Measurements from ENCODE around the gene DLL4.
"Not testable (repeated sequence)": the region's sequence is repeated elsewhere in the genome, so short reads cannot be mapped to it uniquely, and the experiment has no call there.

DLL4 gene

GRCh38 chr15:40960925-40961324 lies 31.8 kb downstream of the DLL4 start:
- H3K79me1 ChIP-seq (ENCODE audit: low read length) = no peaks in the 10 kb centered on the region
- H3K4ac ChIP-seq (ENCODE audit: low read depth, low read length) = no peak overlapping the region
- no peak overlapping the region for H3K56ac ChIP-seq (ENCODE audit: low read length)
- no peak overlapping the region for H4K8ac ChIP-seq (ENCODE audit: low read depth, low read length)
- no peak overlapping the region for H3K27ac ChIP-seq (ENCODE audit: low read depth, low read length)
- no peak overlapping the region for H4K5ac ChIP-seq (ENCODE audit: low read length)
- no peaks in the 10 kb centered on the region for H3K4me1 ChIP-seq (ENCODE audit: control insufficient read depth, low read depth, low read length)
- H2BK15ac ChIP-seq (replicated peaks; ENCODE audit: low read depth) = no peak overlapping the region
- no peak overlapping the region for H3K18ac ChIP-seq (ENCODE audit: low read length)
- H3K4me2 ChIP-seq (ENCODE audit: low read length) = no peak overlapping the region
- no peaks in the 10 kb centered on the region for H3K27me3 ChIP-seq (ENCODE audit: insufficient read depth, low read length, poor library complexity)
- no peak overlapping the region for H2BK5ac ChIP-seq (ENCODE audit: low read length)
- H3K23ac ChIP-seq (ENCODE audit: low read length) = no peak overlapping the region
- H2BK120ac ChIP-seq (ENCODE audit: low read depth, low read length) = no peak overlapping the region
- DNase-seq = no peak
- H2AK5ac ChIP-seq (ENCODE audit: low read length) = no peak overlapping the region
- no peak overlapping the region for H3K4me3 ChIP-seq (ENCODE audit: low read length)
- no peaks in the 10 kb centered on the region for H3K36me3 ChIP-seq (ENCODE audit: control insufficient read depth, insufficient read depth, low read length)
- no peaks in the 10 kb centered on the region for H3K79me2 ChIP-seq (ENCODE audit: control insufficient read depth, insufficient read depth, low read length)
- no CpG with 5 or more reads among the region's 11 CpGs for WGBS (ENCODE audit: extremely low coverage, insufficient coverage, low lambda C conversion rate)
- H3K9ac ChIP-seq (ENCODE audit: low read length) = no peak overlapping the region

DNA sequence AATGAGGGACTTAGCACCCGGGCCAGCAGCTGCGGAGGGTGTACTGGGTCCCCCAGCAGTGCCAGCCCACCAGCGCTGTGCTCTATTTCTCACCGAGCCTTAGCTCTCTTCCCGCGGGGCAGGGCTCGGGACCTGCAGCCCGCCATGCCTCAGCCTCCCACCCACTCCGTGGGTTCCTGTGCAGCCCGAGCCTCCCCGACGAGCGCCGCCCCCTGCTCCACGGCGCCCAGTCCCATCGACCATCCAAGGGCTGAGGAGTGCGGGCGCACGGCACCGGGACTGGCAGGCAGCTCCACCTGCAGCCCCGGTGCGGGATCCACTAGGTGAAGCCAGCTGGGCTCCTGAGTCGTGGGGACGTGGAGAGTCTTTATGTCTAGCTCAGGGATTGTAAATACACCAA lies 32.6 kb downstream of the DLL4 start:
- H2BK120ac ChIP-seq (ENCODE audit: low read depth, low read length); H3K4ac ChIP-seq (ENCODE audit: low read depth, low read length); H3K9ac ChIP-seq (ENCODE audit: low read length); H2AK5ac ChIP-seq (ENCODE audit: low read length); H2BK5ac ChIP-seq (ENCODE audit: low read length); H4K8ac ChIP-seq (ENCODE audit: low read depth, low read length); H3K27ac ChIP-seq (ENCODE audit: low read depth, low read length); H3K56ac ChIP-seq (ENCODE audit: low read length); DNase-seq; H4K5ac ChIP-seq (ENCODE audit: low read length); H3K27me3 ChIP-seq (ENCODE audit: insufficient read depth, low read length, poor library complexity); H3K36me3 ChIP-seq (ENCODE audit: control insufficient read depth, insufficient read depth, low read length); H3K18ac ChIP-seq (ENCODE audit: low read length); H3K79me2 ChIP-seq (ENCODE audit: control insufficient read depth, insufficient read depth, low read length); H3K4me3 ChIP-seq (ENCODE audit: low read length); H3K4me2 ChIP-seq (ENCODE audit: low read length); H3K23ac ChIP-seq (ENCODE audit: low read length); H3K4me1 ChIP-seq (ENCODE audit: control insufficient read depth, low read depth, low read length); H3K79me1 ChIP-seq (ENCODE audit: low read length); H2BK15ac ChIP-seq (replicated peaks; ENCODE audit: low read depth): not testable (repeated sequence)
- WGBS (ENCODE audit: extremely low coverage, insufficient coverage, low lambda C conversion rate) = no CpG with 5 or more reads among the region's 25 CpGs

GRCh38 chr15:40962317-40962716 lies 33.2 kb downstream of the DLL4 start:
- H3K4me2 ChIP-seq (ENCODE audit: low read length); H4K8ac ChIP-seq (ENCODE audit: low read depth, low read length); H3K79me2 ChIP-seq (ENCODE audit: control insufficient read depth, insufficient read depth, low read length); H2BK15ac ChIP-seq (replicated peaks; ENCODE audit: low read depth); H3K36me3 ChIP-seq (ENCODE audit: control insufficient read depth, insufficient read depth, low read length); H3K27me3 ChIP-seq (ENCODE audit: insufficient read depth, low read length, poor library complexity); H2BK5ac ChIP-seq (ENCODE audit: low read length); H2AK5ac ChIP-seq (ENCODE audit: low read length); H3K23ac ChIP-seq (ENCODE audit: low read length); H4K5ac ChIP-seq (ENCODE audit: low read length); H3K79me1 ChIP-seq (ENCODE audit: low read length); H2BK120ac ChIP-seq (ENCODE audit: low read depth, low read length); H3K4ac ChIP-seq (ENCODE audit: low read depth, low read length); H3K18ac ChIP-seq (ENCODE audit: low read length); H3K4me1 ChIP-seq (ENCODE audit: control insufficient read depth, low read depth, low read length); H3K4me3 ChIP-seq (ENCODE audit: low read length); H3K27ac ChIP-seq (ENCODE audit: low read depth, low read length); DNase-seq; H3K56ac ChIP-seq (ENCODE audit: low read length); H3K9ac ChIP-seq (ENCODE audit: low read length): not testable (repeated sequence)
- WGBS (ENCODE audit: extremely low coverage, insufficient coverage, low lambda C conversion rate) = no CpG with 5 or more reads among the region's 14 CpGs

- Histone ChIP-seq H3K79me1 (ENCODE audit: low read length) (no peaks in the 10 kb centered on the region), H2BK5ac (ENCODE audit: low read length) (no peak overlapping the region), H3K23ac (ENCODE audit: low read length) (no peak overlapping the region), H4K5ac (ENCODE audit: low read length) (no peak overlapping the region), H3K27ac (ENCODE audit: low read depth, low read length) (no peak overlapping the region), H4K8ac (ENCODE audit: low read depth, low read length) (no peak overlapping the region), H2BK15ac (replicated peaks; ENCODE audit: low read depth) (no peak overlapping the region), H3K4me1 (ENCODE audit: control insufficient read depth, low read depth, low read length) (no peaks in the 10 kb centered on the region), H3K4me3 (ENCODE audit: low read length) (no peak overlapping the region), H2BK120ac (ENCODE audit: low read depth, low read length) (no peak overlapping the region), H3K9ac (ENCODE audit: low read length) (no peak overlapping the region), H3K27me3 (ENCODE audit: insufficient read depth, low read length, poor library complexity) (no peaks in the 10 kb centered on the region), H2AK5ac (ENCODE audit: low read length) (no peak overlapping the region), H3K79me2 (ENCODE audit: control insufficient read depth, insufficient read depth, low read length) (no peaks in the 10 kb centered on the region), H3K36me3 (ENCODE audit: control insufficient read depth, insufficient read depth, low read length) (no peaks in the 10 kb centered on the region), H3K4ac (ENCODE audit: low read depth, low read length) (no peak overlapping the region), H3K4me2 (ENCODE audit: low read length) (no peak overlapping the region), H3K56ac (ENCODE audit: low read length) (no peak overlapping the region), H3K18ac (ENCODE audit: low read length) (no peak overlapping the region)
- no CpG with 5 or more reads among the region's 12 CpGs for WGBS (ENCODE audit: extremely low coverage, insufficient coverage, low lambda C conversion rate)
- DNase-seq = no peak
Observed at GRCh38 chr15:40963201-40963600, 34.1 kb downstream of the DLL4 start.

DNA sequence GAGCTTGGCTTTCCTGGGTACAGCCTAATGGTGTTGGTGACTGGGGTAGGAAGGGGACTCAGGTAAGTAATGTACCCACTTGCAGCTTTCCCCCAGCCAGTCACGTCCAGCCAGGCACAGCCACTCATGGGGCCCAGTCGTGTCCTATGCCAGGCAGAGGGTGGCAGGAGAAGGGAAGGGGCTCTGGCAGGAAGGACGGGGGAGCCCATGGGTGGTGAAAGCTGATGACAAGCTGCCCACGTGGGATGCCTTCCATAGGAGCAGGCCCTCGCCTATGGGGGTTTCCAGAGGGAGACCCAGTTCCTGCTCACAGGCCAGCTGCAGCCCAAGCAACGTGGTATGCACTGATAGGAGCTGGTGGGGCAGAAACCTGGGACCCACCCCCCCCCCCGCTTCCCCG lies 34.9 kb downstream of the DLL4 start:
- Histone ChIP-seq H4K5ac (ENCODE audit: low read length) (no peak overlapping the region), H3K18ac (ENCODE audit: low read length) (no peak overlapping the region), H3K4me3 (ENCODE audit: low read length) (no peak overlapping the region), H2AK5ac (ENCODE audit: low read length) (no peak overlapping the region), H3K4me2 (ENCODE audit: low read length) (no peak overlapping the region), H2BK5ac (ENCODE audit: low read length) (no peak overlapping the region), H2BK15ac (replicated peaks; ENCODE audit: low read depth) (no peak overlapping the region), H3K27me3 (ENCODE audit: insufficient read depth, low read length, poor library complexity) (no peaks in the 10 kb centered on the region), H3K27ac (ENCODE audit: low read depth, low read length) (no peak overlapping the region), H3K56ac (ENCODE audit: low read length) (no peak overlapping the region), H3K79me1 (ENCODE audit: low read length) (no peaks in the 10 kb centered on the region), H2BK120ac (ENCODE audit: low read depth, low read length) (no peak overlapping the region), H3K36me3 (ENCODE audit: control insufficient read depth, insufficient read depth, low read length) (no peaks in the 10 kb centered on the region), H3K23ac (ENCODE audit: low read length) (no peak overlapping the region), H3K4ac (ENCODE audit: low read depth, low read length) (no peak overlapping the region), H4K8ac (ENCODE audit: low read depth, low read length) (no peak overlapping the region), H3K4me1 (ENCODE audit: control insufficient read depth, low read depth, low read length) (no peaks in the 10 kb centered on the region), H3K9ac (ENCODE audit: low read length) (no peak overlapping the region), H3K79me2 (ENCODE audit: control insufficient read depth, insufficient read depth, low read length) (no peaks in the 10 kb centered on the region)
- no peak for DNase-seq
- no CpG with 5 or more reads among the region's 8 CpGs for WGBS (ENCODE audit: extremely low coverage, insufficient coverage, low lambda C conversion rate)

- H3K18ac ChIP-seq (ENCODE audit: low read length) = no peak overlapping the region
- H3K27ac ChIP-seq (ENCODE audit: low read depth, low read length) = no peak overlapping the region
- H3K79me1 ChIP-seq (ENCODE audit: low read length) = no peaks in the 10 kb centered on the region
Observed at GRCh38 chr15:40964634-40965033, 35.5 kb downstream of the DLL4 start.

More at GRCh38 chr15:40964634-40965033, 35.5 kb downstream of the DLL4 start:
- Histone ChIP-seq H2BK120ac (ENCODE audit: low read depth, low read length) (no peak overlapping the region), H4K8ac (ENCODE audit: low read depth, low read length) (no peak overlapping the region), H2AK5ac (ENCODE audit: low read length) (no peak overlapping the region), H3K36me3 (ENCODE audit: control insufficient read depth, insufficient read depth, low read length) (no peaks in the 10 kb centered on the region), H3K4me3 (ENCODE audit: low read length) (no peak overlapping the region), H4K5ac (ENCODE audit: low read length) (no peak overlapping the region), H3K4ac (ENCODE audit: low read depth, low read length) (no peak overlapping the region), H3K4me2 (ENCODE audit: low read length) (no peak overlapping the region), H2BK5ac (ENCODE audit: low read length) (no peak overlapping the region), H3K56ac (ENCODE audit: low read length) (no peak overlapping the region), H3K9ac (ENCODE audit: low read length) (no peak overlapping the region), H2BK15ac (replicated peaks; ENCODE audit: low read depth) (no peak overlapping the region), H3K79me2 (ENCODE audit: control insufficient read depth, insufficient read depth, low read length) (no peaks in the 10 kb centered on the region), H3K4me1 (ENCODE audit: control insufficient read depth, low read depth, low read length) (no peaks in the 10 kb centered on the region), H3K23ac (ENCODE audit: low read length) (no peak overlapping the region), H3K27me3 (ENCODE audit: insufficient read depth, low read length, poor library complexity) (no peaks in the 10 kb centered on the region)
- DNase-seq = no peak
- whole genome bisulfite sequencing (ENCODE audit: extremely low coverage, insufficient coverage, low lambda C conversion rate) = no CpG with 5 or more reads among the region's 13 CpGs

Data from mesendoderm (in vitro differentiated cells).